HepG2 (cell line): Measurements from ENCODE around the gene OR9A4. TPM values are rescaled to one million over a fixed set of nuclear protein-coding genes. Genes with fewer than 3 reads are reported as not detected.

Experiments used
- ATAC-seq: fragments of 200-7000 bp; cut with Tn5 transposase; 3 replicates; pipeline ENCODE4 v1.9.1; 2020; ENCODE audit warnings: mild to moderate bottlenecking, moderate library complexity
- BruUV-seq: library from RNA; stranded (reverse); fragments of 400-500 nt; replicated peaks from 2 replicates; lab custom pipeline; 2021; lab: Mats Ljungman, UMichigan
- CTCF ChIA-PET: fragments of 300-600 bp; formaldehyde crosslinking; extraction: SDS; loops from one replicate; lab custom pipeline; 2021; ENCODE audit warnings: low total read pairs, inconsistent platforms, low intra/inter-chr PET ratio; lab: Yijun Ruan, JAX
- POLR2A ChIA-PET: fragments of 350-600 bp; sonication (Branson Sonifier 250); formaldehyde crosslinking; loops from one replicate; lab custom pipeline; 2020; ENCODE audit warnings: antibody characterized with exemption, inconsistent platforms; lab: Yijun Ruan, JAX
- DNase-seq: peaks from one replicate; pipeline ENCODE4 v3.0.0-alpha.2; 2015; ENCODE audit warnings: low spot score
- FAIRE-seq: peaks from 3 replicates; lab custom pipeline; 2011; peaks lifted over from hg19 to GRCh38; lab: Jason Lieb, UNC
- H2AFZ ChIP-seq: one replicate; pipeline ENCODE4 v1.6.1; 2011; ENCODE audit warnings: low read length, inconsistent platforms
- H3K27ac ChIP-seq: fragments of 300-600 bp; 3 replicates; pipeline ENCODE4 v1.8.0; 2011; ENCODE audit warnings: mixed run types, mild to moderate bottlenecking, mixed read lengths, low read length, inconsistent platforms; ENCODE audit not compliant: insufficient read depth; ENCODE audit errors: extremely low read length
- H3K27me3 ChIP-seq, 2 experiments: fragments of 200-600 bp in 1 of 2; 2 replicates in 1 of 2; 3 replicates in 1 of 2; pipeline versions ENCODE4 v1.6.0 to v1.8.0; 2011; ENCODE audit warnings: low read length in 2 of 2, mild to moderate bottlenecking in 2 of 2, moderate library complexity in 2 of 2, inconsistent platforms in 1 of 2; ENCODE audit not compliant: insufficient read depth in 2 of 2, control insufficient read depth in 1 of 2
- H3K36me3 ChIP-seq, 2 experiments: fragments of 200-600 bp in 1 of 2; replicated peaks in 1 of 2; 2 replicates in 1 of 2; 3 replicates in 1 of 2; pipeline versions ENCODE4 v1.5.1 to v1.8.0; 2011; ENCODE audit warnings: low read length in 2 of 2, inconsistent platforms in 1 of 2; ENCODE audit not compliant: insufficient read depth in 2 of 2, control insufficient read depth in 1 of 2
- H3K4me1 ChIP-seq: 2 replicates; pipeline ENCODE4 v1.5.1; 2012; ENCODE audit warnings: low read length, inconsistent platforms; ENCODE audit not compliant: insufficient read depth
- H3K4me2 ChIP-seq: 2 replicates; pipeline ENCODE4 v1.6.0; 2011; ENCODE audit warnings: low read depth, low read length, inconsistent platforms
- H3K4me3 ChIP-seq, 3 experiments: fragments of 200-600 bp in 1 of 3; sonication (generic), shearing (Covaris generic) in 1 of 3; replicated peaks in 1 of 3; 2 replicates each; pipeline ENCODE4 v1.5.1; 2011 to 2016; ENCODE audit warnings: low read length in 3 of 3, inconsistent platforms in 2 of 3, low read depth in 2 of 3, mild to moderate bottlenecking in 2 of 3, control low read depth in 1 of 3, mixed read lengths in 1 of 3; ENCODE audit not compliant: insufficient read depth in 1 of 3
- H3K79me2 ChIP-seq: one replicate; pipeline ENCODE4 v1.6.1; 2011; ENCODE audit warnings: low read length, inconsistent platforms; ENCODE audit not compliant: insufficient read depth
- H3K9ac ChIP-seq: 2 replicates; pipeline ENCODE4 v1.6.0; 2011; ENCODE audit warnings: mild to moderate bottlenecking, low read depth, low read length, inconsistent platforms; ENCODE audit not compliant: insufficient read depth
- H3K9me3 ChIP-seq: 2 replicates; pipeline ENCODE4 v1.5.1; 2012; ENCODE audit warnings: mild to moderate bottlenecking, low read length
- H4K20me1 ChIP-seq: 2 replicates; pipeline ENCODE4 v1.6.0; 2011; ENCODE audit warnings: inconsistent platforms, mild to moderate bottlenecking, low read length, moderate library complexity; ENCODE audit not compliant: insufficient read depth
- ATF4 ChIP-seq, 2 experiments: fragments of 450-650 bp in 1 of 2; sonication (generic) in 1 of 2; formaldehyde crosslinking; IDR thresholded peaks; 2 replicates each; pipeline versions ENCODE4 v1.5.0 to v1.8.0; 2020 to 2022; ENCODE audit warnings: mild to moderate bottlenecking in 1 of 2, missing genetic modification reagents in 1 of 2
- HNF1B ChIP-seq: sonication (generic); formaldehyde crosslinking; IDR thresholded peaks from 2 replicates; pipeline ENCODE4 v1.5.1; 2020; ENCODE audit warnings: mild to moderate bottlenecking, moderate library complexity, missing genetic modification reagents
- NKX3-1 ChIP-seq: sonication (generic); formaldehyde crosslinking; IDR thresholded peaks from 2 replicates; pipeline ENCODE4 v1.5.0; 2020; ENCODE audit warnings: missing genetic modification reagents
- PRDM15 ChIP-seq: sonication (generic); formaldehyde crosslinking; IDR thresholded peaks from 2 replicates; pipeline ENCODE4 v1.4.0; 2020; ENCODE audit warnings: missing genetic modification reagents
- SRSF4 ChIP-seq: fragments of 200-400 bp; formaldehyde crosslinking; IDR thresholded peaks from one replicate; pipeline ENCODE4 v1.6.1; 2018; ENCODE audit warnings: mild to moderate bottlenecking, low read depth, low read length, moderate library complexity; ENCODE audit not compliant: poor library complexity, severe bottlenecking
- TEAD2 ChIP-seq: sonication (generic); formaldehyde crosslinking; IDR thresholded peaks from 2 replicates; pipeline ENCODE4 v1.9.0; 2021; ENCODE audit warnings: missing genetic modification reagents
- USF2 ChIP-seq, 2 experiments: sonication (generic) in 1 of 2; formaldehyde crosslinking in 1 of 2; IDR thresholded peaks; 2 replicates each; pipeline versions ENCODE4 v1.5.1 to v1.6.1; 2011 to 2020; ENCODE audit warnings: borderline replicate concordance in 1 of 2, low read depth in 1 of 2, low read length in 1 of 2, mild to moderate bottlenecking in 1 of 2, missing genetic modification reagents in 1 of 2, moderate library complexity in 1 of 2
- ZGPAT ChIP-seq: IDR thresholded peaks from 2 replicates; pipeline ENCODE4 v1.6.1; 2016; ENCODE audit warnings: mild to moderate bottlenecking
- ZNF530 ChIP-seq: sonication (generic); formaldehyde crosslinking; IDR thresholded peaks from 2 replicates; pipeline ENCODE4 v1.5.0; 2020; ENCODE audit warnings: low read depth, mild to moderate bottlenecking, missing genetic modification reagents
- ZNF784 ChIP-seq: sonication (generic); formaldehyde crosslinking; IDR thresholded peaks from 2 replicates; pipeline ENCODE4 v1.5.1; 2020; ENCODE audit warnings: missing genetic modification reagents, mild to moderate bottlenecking, borderline replicate concordance
- WGBS: methylation state at CpG from one replicate; pipeline ENCODE4 v1.1.6; 2017; ENCODE audit warnings: low lambda C conversion rate; 5-methylcytosine and 5-hydroxymethylcytosine counted together
- in situ Hi-C: cut with HindIII; loops from 2 replicates; pipeline ENCODE4 v1.10.0; 2017; ENCODE audit warnings: low pct_unique_long_range_greater_than_20kb; ENCODE audit not compliant: extremely low pct_ligation_motif_present
- intact Hi-C: fragments of 100-400 bp; cut with micrococcal nuclease; formaldehyde crosslinking; loops from one replicate; pipeline ENCODE4 v1.10.0; 2022; ENCODE audit not compliant: unreplicated experiment
- polyA plus RNA-seq, 8 experiments: library from polyadenylated mRNA; depleted of rRNA in 3 of 8; stranded (reverse) in 7 of 8; unstranded in 1 of 8; fragments of >200 nt; fragmentation: Illumina TruSeq in 4 of 8; extraction: Trizol in 4 of 8; gene quantifications; 2 replicates each; pipeline versions ENCODE4 v1.2.1 to v1.2.3, GENCODE V29; 2011 to 2016; ENCODE audit warnings: low read depth in 4 of 8, missing spikeins in 1 of 8, mixed read lengths in 1 of 8; ENCODE audit not compliant: insufficient read depth in 1 of 8
- total RNA-seq, 5 experiments: library from RNA; depleted of rRNA; stranded (reverse); fragments of >200 nt; fragmentation: Illumina TruSeq; extraction: Trizol; gene quantifications; 2 replicates each; pipeline ENCODE4 v1.2.3, GENCODE V29; 2016; ENCODE audit warnings: low read depth in 1 of 5

Gene OR9A4
- total and polyA plus RNA-seq, 2 of the 13 experiments (the other 11 are each of a cell fraction or from before 2014, with no cell fraction given) = not detected

- TF ChIP-seq HNF1B (CRISPR knock-in tag) = no peak
- TF ChIP-seq TEAD2 = no peak
- no peak for TF ChIP-seq ATF4 (CRISPR knock-in tag; IDR thresholded peaks at IDR 0.05)
Observed at GRCh38 chr7:141928146-141928844, 12.1 kb downstream of the OR9A4 start (continued).

- in situ Hi-C loops (no loop called here), intact Hi-C loops (no loop called here)
- H3K4me3 ChIP-seq = no peak overlapping the region
- no peaks in the 10 kb centered on the region for H3K9me3 ChIP-seq
- no peak for FAIRE-seq
- H3K36me3 ChIP-seq = no peaks in the 10 kb centered on the region
- no peak overlapping the region for H3K4me2 ChIP-seq
- H4K20me1 ChIP-seq = no peaks in the 10 kb centered on the region
- ChIA-PET POLR2A (no interaction called here), CTCF (no interaction called here)
- no peak overlapping the region for H3K9ac ChIP-seq
- WGBS = 32% methylated on average over 3 of the region's 3 CpGs
- no peak for DNase-seq
- H3K27me3 ChIP-seq = no peaks in the 10 kb centered on the region
- no TSS peak for BruUV-seq
- H3K4me1 ChIP-seq = no peaks in the 10 kb centered on the region
- H3K79me2 ChIP-seq = no peaks in the 10 kb centered on the region
- no peak overlapping the region for H2AFZ ChIP-seq
- H3K27ac ChIP-seq = no peak overlapping the region
- ATAC-seq = no peak
- TF ChIP-seq SRSF4 = no peak
- TF ChIP-seq NKX3-1 = no peak
- no peak for TF ChIP-seq ZNF530 (CRISPR knock-in tag)
- no peak for TF ChIP-seq ZNF784 (CRISPR knock-in tag)
- TF ChIP-seq USF2 (IDR thresholded peaks at IDR 0.05; ENCODE audit: low read depth, low read length) = no peak
- no peak for TF ChIP-seq USF2 (CRISPR knock-in tag; IDR thresholded peaks at IDR 0.05; ENCODE audit: borderline replicate concordance)
- TF ChIP-seq ZGPAT (CRISPR knock-in tag) = no peak
- TF ChIP-seq PRDM15 (CRISPR knock-in tag) = no peak
Observed at GRCh38 chr7:141928845-141929195, 12.6 kb downstream of the OR9A4 start.
